ENCODE data around the gene ZNF586. TPM values are rescaled to one million over a fixed set of nuclear protein-coding genes. Genes with fewer than 3 reads are reported as not detected.
"Not testable (repeated sequence)": the region's sequence is repeated elsewhere in the genome, so short reads cannot be mapped to it uniquely, and the experiment has no call there.

ZNF586 gene
- total RNA-seq, 2 donors from 2014 or later: 13.1 to 17.6 TPM

DNA sequence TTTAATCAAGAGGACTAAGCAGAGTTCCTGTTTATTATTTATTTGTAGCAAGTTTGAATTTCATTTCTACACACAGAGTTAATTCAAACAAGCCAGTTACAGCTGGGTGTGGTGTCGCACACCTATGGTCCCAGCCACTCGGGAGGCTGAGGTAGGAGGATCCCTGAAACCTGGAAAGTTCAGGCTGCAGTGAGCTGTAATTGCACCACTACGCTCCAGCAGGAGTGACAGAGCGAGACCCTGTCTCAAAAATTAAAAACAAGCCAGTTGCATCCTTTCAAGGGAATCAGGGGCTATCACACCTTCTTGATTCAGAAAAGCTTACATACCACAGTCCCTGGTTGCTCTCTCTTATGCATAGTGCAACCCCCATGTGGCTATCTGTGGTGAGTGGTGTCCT is 19.8 kb downstream of the ZNF586 start:
- H3K9me3 ChIP-seq: no peaks in the 10 kb centered on the region
- no peaks in the 10 kb centered on the region for H3K36me3 ChIP-seq
- no peak for DNase-seq
- H3K4me3 ChIP-seq: no peak overlapping the region
- no peaks in the 10 kb centered on the region for H3K4me1 ChIP-seq
- intact Hi-C loops (cut with DNase I): no loop called here
- no peak overlapping the region for H3K9ac ChIP-seq (ENCODE audit: low read depth in 2 of 2, low read length in 2 of 2)
- TF ChIP-seq, protein P1, sequence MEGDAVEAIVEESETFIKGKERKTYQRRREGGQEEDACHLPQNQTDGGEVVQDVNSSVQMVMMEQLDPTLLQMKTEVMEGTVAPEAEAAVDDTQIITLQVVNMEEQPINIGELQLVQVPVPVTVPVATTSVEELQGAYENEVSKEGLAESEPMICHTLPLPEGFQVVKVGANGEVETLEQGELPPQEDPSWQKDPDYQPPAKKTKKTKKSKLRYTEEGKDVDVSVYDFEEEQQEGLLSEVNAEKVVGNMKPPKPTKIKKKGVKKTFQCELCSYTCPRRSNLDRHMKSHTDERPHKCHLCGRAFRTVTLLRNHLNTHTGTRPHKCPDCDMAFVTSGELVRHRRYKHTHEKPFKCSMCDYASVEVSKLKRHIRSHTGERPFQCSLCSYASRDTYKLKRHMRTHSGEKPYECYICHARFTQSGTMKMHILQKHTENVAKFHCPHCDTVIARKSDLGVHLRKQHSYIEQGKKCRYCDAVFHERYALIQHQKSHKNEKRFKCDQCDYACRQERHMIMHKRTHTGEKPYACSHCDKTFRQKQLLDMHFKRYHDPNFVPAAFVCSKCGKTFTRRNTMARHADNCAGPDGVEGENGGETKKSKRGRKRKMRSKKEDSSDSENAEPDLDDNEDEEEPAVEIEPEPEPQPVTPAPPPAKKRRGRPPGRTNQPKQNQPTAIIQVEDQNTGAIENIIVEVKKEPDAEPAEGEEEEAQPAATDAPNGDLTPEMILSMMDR (IDR thresholded peaks at IDR 0.05): no peak
- no peaks in the 10 kb centered on the region for H3K27me3 ChIP-seq
- H3K27ac ChIP-seq: no peak overlapping the region

DNA sequence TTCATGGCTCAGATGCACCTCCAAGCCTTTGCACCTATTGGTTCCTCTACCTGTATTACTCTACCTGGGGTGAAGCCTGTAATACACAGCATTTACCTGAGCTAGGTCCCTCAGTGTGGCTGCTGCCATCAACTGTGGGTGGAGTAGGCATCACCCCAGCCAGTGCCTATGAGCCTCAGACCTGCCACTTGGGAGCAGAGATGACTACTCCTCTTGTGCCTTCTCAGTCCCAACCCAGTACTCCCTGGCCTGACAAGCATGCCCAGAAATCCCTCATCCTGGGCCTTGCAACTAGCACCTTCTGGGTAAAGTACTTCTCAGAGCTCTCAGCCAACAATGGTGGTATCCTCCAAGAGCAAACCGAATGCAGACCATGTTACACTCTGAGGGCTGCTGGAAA is 27.1 kb downstream of the ZNF586 start:
- H3K9me3 ChIP-seq; intact Hi-C loops (cut with DNase I); H3K27me3 ChIP-seq; H3K27ac ChIP-seq; H3K36me3 ChIP-seq; DNase-seq; H3K4me3 ChIP-seq; H3K9ac ChIP-seq (ENCODE audit: low read depth in 2 of 2, low read length in 2 of 2); H3K4me1 ChIP-seq: not testable (repeated sequence)

DNA sequence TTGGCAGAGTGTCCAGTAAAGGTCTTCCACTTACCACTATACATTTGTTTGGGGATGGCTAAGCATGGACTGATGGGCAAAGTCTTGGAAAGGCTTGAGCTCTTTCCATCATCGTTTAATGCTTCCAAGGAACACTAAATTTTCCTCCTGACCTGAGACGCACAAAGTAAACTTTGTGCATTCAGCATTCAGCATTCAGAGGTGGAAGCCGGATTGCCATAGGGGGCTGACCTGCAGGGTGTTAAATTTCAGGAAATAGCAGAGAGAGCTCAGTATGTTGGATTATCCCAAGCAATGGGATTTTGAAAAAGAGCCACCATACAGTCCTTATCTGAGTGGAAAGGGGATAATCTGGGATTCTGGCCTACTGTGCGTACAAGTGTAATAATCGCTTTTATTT is 31.2 kb downstream of the ZNF586 start:
- H3K27ac ChIP-seq: no peak overlapping the region
- no peak for DNase-seq
- H3K4me1 ChIP-seq: peaks cover 10% of the 10 kb centered on the region
- no peak overlapping the region for H3K4me3 ChIP-seq
- no peak overlapping the region for H3K9ac ChIP-seq (ENCODE audit: low read depth in 2 of 2, low read length in 2 of 2)
- intact Hi-C loops (cut with DNase I): no loop called here
- H3K9me3 ChIP-seq: no peaks in the 10 kb centered on the region
- TF ChIP-seq, protein P1 (IDR thresholded peaks at IDR 0.05): no peak
- no peaks in the 10 kb centered on the region for H3K27me3 ChIP-seq
- H3K36me3 ChIP-seq: no peaks in the 10 kb centered on the region

DNA sequence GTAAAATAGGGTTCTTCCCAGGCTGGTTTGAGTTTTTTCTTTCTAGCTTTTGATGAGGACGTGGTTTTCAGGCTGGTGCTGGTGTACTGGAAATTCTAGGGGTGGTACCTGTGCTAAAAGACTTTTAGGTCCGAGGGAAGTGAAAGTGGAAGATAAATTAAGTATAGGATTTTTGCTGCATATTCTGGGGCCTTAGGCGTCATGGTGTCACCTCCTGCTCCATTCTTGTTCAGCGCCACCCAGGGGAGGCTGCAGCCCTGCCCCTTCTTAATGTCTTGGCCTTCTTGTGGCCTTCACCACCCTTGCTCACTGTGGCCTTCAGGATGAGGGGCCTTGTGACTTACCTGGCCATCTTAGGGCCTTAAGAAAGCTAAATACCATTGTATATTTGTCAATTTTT is 32.8 kb downstream of the ZNF586 start:
- Histone ChIP-seq H3K9ac (ENCODE audit: low read depth in 2 of 2, low read length in 2 of 2) (peak overlapping the region in 1 of 2 donors; percentile 14), H3K4me3 (no peak overlapping the region), H3K9me3 (no peaks in the 10 kb centered on the region), H3K4me1 (peaks cover 12% of the 10 kb centered on the region), H3K36me3 (no peaks in the 10 kb centered on the region), H3K27ac (peak overlapping the region; percentile 22), H3K27me3 (no peaks in the 10 kb centered on the region)
- intact Hi-C loops (cut with DNase I): no loop called here
- TF ChIP-seq, protein P1 (IDR thresholded peaks at IDR 0.05): no peak
- no peak for DNase-seq

DNA sequence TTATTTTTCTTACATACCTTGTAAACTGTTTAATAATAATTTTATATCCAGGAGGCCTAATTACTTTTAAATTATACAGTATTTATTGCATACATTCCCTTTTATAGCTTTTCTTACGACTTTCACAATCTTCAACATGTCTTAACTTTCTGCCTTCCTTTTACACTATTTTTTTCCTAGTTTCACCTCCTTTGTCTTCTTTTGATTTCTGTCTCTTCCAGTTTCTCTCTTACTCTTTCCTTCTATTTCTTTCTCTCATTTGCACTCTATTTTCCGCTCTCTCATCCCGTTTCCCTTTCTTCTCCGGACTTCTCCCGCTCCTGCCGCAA is 33.8 kb downstream of the ZNF586 start:
- no peaks in the 10 kb centered on the region for H3K27me3 ChIP-seq
- H3K27ac ChIP-seq: peak overlapping the region; percentile 88
- H3K4me3 ChIP-seq: peak overlapping the region; percentile 38
- H3K9me3 ChIP-seq: no peaks in the 10 kb centered on the region
- DNase-seq: no peak
- intact Hi-C loops (cut with DNase I): no loop called here
- peak overlapping the region; percentile 72 to 93 for H3K9ac ChIP-seq (ENCODE audit: low read depth in 2 of 2, low read length in 2 of 2)
- peaks cover 12% of the 10 kb centered on the region for H3K4me1 ChIP-seq
- TF ChIP-seq, protein P1 (IDR thresholded peaks at IDR 0.05): no peak
- no peaks in the 10 kb centered on the region for H3K36me3 ChIP-seq

DNA sequence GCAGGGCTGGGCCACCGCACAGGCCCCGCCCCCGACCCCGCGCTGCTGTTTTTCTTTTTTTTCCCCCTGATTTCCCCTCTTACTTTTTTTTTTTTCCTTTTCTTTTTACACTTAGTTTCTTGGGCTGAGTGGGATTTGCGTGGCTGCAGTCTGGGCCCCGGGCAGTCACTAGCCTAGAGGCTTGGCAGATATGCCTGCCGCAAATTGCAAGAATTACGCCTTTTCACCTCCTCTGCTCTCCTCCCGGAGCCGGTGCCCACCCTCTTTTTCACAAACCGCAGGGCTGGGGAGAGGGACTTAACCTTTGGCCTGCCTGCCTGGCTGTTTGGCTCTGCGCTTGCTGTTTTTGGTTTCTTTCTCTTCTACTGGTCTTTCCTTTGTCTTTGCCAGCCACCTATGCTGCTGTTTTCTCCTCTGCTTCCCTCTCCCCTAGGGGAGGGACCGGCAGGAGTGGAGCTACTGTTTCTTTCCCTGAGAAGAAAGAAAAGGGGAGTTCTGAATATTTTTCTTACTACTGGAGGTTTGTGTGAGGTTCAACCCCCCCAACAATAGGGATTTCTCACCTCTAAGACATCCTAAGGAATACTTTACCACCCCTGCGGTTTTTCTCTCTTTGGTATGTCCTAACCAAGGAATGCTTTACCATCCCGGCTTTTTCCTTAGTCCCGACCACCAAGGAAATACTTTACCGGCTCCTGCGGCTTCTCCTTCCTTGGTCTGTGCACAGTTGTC is 34.3 kb downstream of the ZNF586 start:
- DNase-seq: peak; percentile 62
- Histone ChIP-seq H3K4me3 (peak overlapping the region; percentile 38), H3K4me1 (peaks cover 12% of the 10 kb centered on the region), H3K27me3 (no peaks in the 10 kb centered on the region), H3K9ac (ENCODE audit: low read depth in 2 of 2, low read length in 2 of 2) (peak overlapping the region; percentile 72 to 93), H3K27ac (peak overlapping the region; percentile 88), H3K36me3 (no peaks in the 10 kb centered on the region), H3K9me3 (no peaks in the 10 kb centered on the region)
- TF ChIP-seq, protein P1 (IDR thresholded peaks at IDR 0.05): no peak
- intact Hi-C loops (cut with DNase I): no loop called here

Data from colonic mucosa (tissue), 4 donors.